Osteoblast (primary cell): Measurements from ENCODE around the gene NUDT13. TPM values are rescaled to one million over a fixed set of nuclear protein-coding genes. Genes with fewer than 3 reads are reported as not detected.
A peak's percentile ranks its signal among the peaks of the same experiment; 100 is the strongest.

ENCODE experiments used
- DNase-seq: peaks from one replicate; pipeline ENCODE4 v3.0.0; 2011; ENCODE audit warnings: low spot score, mixed read lengths; ENCODE audit not compliant: insufficient read length; ENCODE audit errors: missing footprints
- H2AFZ ChIP-seq: 2 replicates; pipeline ENCODE4 v1.6.0; 2011; ENCODE audit warnings: mild to moderate bottlenecking, low read length
- H3K27ac ChIP-seq: 2 replicates; pipeline ENCODE4 v1.5.1; 2011; ENCODE audit warnings: mild to moderate bottlenecking, low read depth, low read length, moderate library complexity
- H3K27me3 ChIP-seq: 2 replicates; pipeline ENCODE4 v1.6.0; 2012; ENCODE audit warnings: mild to moderate bottlenecking, control low read depth, inconsistent platforms, low read length, moderate library complexity; ENCODE audit not compliant: insufficient read depth
- H3K36me3 ChIP-seq: 2 replicates; pipeline ENCODE4 v1.5.1; 2011; ENCODE audit warnings: mild to moderate bottlenecking, low read length, control low read depth, moderate library complexity; ENCODE audit not compliant: insufficient read depth
- H3K4me1 ChIP-seq: 2 replicates; pipeline ENCODE4 v1.5.1; 2011; ENCODE audit warnings: mild to moderate bottlenecking, low read length, control low read depth, moderate library complexity; ENCODE audit not compliant: insufficient read depth
- H3K4me2 ChIP-seq: 2 replicates; pipeline ENCODE4 v1.6.0; 2011; ENCODE audit warnings: mild to moderate bottlenecking, low read length; ENCODE audit not compliant: insufficient read depth
- H3K4me3 ChIP-seq: fragments of 200-600 bp; sonication (generic); 3 replicates; pipeline ENCODE4 v1.5.1; 2012; ENCODE audit warnings: mild to moderate bottlenecking, low read length, inconsistent platforms; ENCODE audit not compliant: insufficient read depth
- H3K79me2 ChIP-seq: 2 replicates; pipeline ENCODE4 v1.6.0; 2012; ENCODE audit warnings: mild to moderate bottlenecking, low read length, control low read depth, inconsistent platforms; ENCODE audit not compliant: insufficient read depth
- H3K9me3 ChIP-seq: 2 replicates; pipeline ENCODE4 v1.5.1; 2011; ENCODE audit warnings: low read depth, low read length, control low read depth
- H4K20me1 ChIP-seq: 2 replicates; pipeline ENCODE4 v1.6.0; 2012; ENCODE audit warnings: mild to moderate bottlenecking, low read length, control low read depth; ENCODE audit not compliant: insufficient read depth
- total RNA-seq: library from RNA; depleted of rRNA; stranded (reverse); fragments of >200 nt; gene quantifications from 2 replicates; pipeline ENCODE4 v1.2.3, GENCODE V29; 2012
- TF ChIP-seq, protein P1 (sequence below): IDR thresholded peaks from 2 replicates; pipeline ENCODE4 v1.5.1; 2011; ENCODE audit warnings: mild to moderate bottlenecking, low read depth, low read length, moderate library complexity; ENCODE audit errors: extremely low read depth

The NUDT13 gene
- total RNA-seq, 1 donor: 1.8 TPM

DNA sequence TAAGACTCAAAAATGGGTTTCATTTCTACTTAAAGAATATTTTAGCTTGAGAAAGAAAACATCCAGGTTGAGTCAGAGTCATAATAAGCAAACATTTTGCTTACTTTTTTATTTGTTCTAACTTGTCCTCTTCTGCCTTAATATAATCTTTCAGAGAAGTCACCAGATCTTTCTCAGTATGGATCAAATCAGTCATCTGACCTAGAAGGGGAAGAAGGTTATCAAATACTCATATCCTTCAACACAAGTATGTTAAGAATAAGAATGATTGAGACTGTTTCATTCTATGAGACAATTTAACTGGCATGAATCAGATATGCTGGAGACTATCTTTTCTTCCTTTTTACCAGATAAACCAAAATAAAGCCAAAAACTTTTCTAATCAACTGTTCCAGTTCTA is 36.6 kb upstream of the NUDT13 start:
- Histone ChIP-seq H3K4me1 (peaks cover 14% of the 10 kb centered on the region), H3K36me3 (peaks cover 30% of the 10 kb centered on the region), H3K27me3 (no peaks in the 10 kb centered on the region), H4K20me1 (no peaks in the 10 kb centered on the region), H3K9me3 (no peaks in the 10 kb centered on the region), H3K79me2 (peaks cover 28% of the 10 kb centered on the region), H3K4me2 (no peak overlapping the region), H3K27ac (no peak overlapping the region), H2AFZ (no peak overlapping the region), H3K4me3 (no peak overlapping the region)
- no peak for DNase-seq
- TF ChIP-seq, protein P1, sequence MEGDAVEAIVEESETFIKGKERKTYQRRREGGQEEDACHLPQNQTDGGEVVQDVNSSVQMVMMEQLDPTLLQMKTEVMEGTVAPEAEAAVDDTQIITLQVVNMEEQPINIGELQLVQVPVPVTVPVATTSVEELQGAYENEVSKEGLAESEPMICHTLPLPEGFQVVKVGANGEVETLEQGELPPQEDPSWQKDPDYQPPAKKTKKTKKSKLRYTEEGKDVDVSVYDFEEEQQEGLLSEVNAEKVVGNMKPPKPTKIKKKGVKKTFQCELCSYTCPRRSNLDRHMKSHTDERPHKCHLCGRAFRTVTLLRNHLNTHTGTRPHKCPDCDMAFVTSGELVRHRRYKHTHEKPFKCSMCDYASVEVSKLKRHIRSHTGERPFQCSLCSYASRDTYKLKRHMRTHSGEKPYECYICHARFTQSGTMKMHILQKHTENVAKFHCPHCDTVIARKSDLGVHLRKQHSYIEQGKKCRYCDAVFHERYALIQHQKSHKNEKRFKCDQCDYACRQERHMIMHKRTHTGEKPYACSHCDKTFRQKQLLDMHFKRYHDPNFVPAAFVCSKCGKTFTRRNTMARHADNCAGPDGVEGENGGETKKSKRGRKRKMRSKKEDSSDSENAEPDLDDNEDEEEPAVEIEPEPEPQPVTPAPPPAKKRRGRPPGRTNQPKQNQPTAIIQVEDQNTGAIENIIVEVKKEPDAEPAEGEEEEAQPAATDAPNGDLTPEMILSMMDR: no peak

DNA sequence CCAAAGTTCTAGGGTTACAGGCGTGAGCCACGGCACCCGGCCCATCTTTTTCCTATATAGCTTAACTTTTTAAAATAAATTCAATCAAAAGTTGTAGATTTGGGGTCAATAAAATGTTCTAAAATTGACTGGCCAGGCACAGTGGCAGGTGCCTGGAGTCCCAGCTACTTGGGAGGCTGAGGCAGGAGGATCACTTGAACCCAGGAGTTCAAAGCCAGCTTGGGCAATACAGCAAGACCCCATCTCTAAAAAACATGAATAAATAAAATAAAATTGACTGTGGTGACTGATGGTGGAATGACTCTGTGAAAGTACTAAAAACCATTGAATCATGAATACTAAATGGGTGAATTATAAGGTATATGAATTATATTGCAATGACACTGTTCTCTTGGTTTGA is 34.4 kb upstream of the NUDT13 start:
- no peaks in the 10 kb centered on the region for H4K20me1 ChIP-seq

DNA sequence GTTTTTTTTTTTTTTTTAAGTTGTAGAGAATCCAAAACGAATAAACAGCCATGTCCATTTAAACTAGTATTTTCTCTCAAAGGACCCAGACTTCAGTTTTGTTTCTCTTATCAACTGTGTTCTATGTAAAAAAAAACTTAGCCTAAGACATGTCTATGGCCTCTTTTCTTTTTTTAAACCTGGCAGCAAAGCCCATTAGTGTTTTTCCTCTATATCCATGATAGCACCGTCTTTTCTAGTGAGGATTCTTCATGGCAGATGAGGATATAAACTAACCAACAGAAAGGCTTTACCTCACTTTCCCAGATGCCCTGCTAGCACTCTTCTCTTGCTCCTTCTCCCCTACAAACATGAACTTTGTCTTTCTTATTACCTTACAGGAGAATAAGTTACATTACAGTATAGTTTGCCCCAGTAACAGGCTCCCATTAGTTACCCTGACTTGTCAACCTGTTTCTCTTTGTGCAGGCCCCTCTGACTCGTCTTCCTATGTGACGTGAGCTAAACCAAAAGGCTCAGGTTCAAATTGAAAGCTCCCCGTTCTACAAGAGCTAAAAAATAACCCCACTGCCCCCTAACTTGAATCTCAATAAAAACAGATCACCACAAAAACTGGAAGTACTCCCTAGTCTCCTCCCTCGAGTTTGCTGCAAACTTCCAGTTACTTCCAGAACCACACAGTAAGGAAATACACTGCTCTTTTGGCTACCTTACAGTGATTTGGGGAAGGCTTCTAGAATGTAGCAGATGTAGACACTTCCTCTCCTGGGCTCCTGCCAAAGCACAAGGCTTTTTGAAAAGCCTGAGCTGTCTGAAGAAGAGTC is 33.7 kb upstream of the NUDT13 start:
- DNase-seq: no peak
- Histone ChIP-seq H3K79me2 (peaks cover 47% of the 10 kb centered on the region), H3K27me3 (no peaks in the 10 kb centered on the region), H3K36me3 (peaks cover 18% of the 10 kb centered on the region), H3K4me3 (peak overlapping the region; percentile 52), H3K27ac (peak overlapping the region; percentile 52), H3K4me2 (peak overlapping the region; percentile 82), H3K9me3 (no peaks in the 10 kb centered on the region), H2AFZ (peak overlapping the region; percentile 71), H3K4me1 (peaks cover 14% of the 10 kb centered on the region), H4K20me1 (no peaks in the 10 kb centered on the region)
- TF ChIP-seq, protein P1: no peak

More for the DNA sequence above, 34.4 kb upstream of the NUDT13 start:
- no peak overlapping the region for H3K4me2 ChIP-seq
- peaks cover 23% of the 10 kb centered on the region for H3K36me3 ChIP-seq
- H3K4me1 ChIP-seq: peaks cover 14% of the 10 kb centered on the region
- peaks cover 44% of the 10 kb centered on the region for H3K79me2 ChIP-seq
- no peak for DNase-seq
- no peak overlapping the region for H3K4me3 ChIP-seq
- H2AFZ ChIP-seq: no peak overlapping the region
- TF ChIP-seq, protein P1: no peak
- H3K9me3 ChIP-seq: no peaks in the 10 kb centered on the region
- no peaks in the 10 kb centered on the region for H3K27me3 ChIP-seq
- peak overlapping the region; percentile 52 for H3K27ac ChIP-seq

DNA sequence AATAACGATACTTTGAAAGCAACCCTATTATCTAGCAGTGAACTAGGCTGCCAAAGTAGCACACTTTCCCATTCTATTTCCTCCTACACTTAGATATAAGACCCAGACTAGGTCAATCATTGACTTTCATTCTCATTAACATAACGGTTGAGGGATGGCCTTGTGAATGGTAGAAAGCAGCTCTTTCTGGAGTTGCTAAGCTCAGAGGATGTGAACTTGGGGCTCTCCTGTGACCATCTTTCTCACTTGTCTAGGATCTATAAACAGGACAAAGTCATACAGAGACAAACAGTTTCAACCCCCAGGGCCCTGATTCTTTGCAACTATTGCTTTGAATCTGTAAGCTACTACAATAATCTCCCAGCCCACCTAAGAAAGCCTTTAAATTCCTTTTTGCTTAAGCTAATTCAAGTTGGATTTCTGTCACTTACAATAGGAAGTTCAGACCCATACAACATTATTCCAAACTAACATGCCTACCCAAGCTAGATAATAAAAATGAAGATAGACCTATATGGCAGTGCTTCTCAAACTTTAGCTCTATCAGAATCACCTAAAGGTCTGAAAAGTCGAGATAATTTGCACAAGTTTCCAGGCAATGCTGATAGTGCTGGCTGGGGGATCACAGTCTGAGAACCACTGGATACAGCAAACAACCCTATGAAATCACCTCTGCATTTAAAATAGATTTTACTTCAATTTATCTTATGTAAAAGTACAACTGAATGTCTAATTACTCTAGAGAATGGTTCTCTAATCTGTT is 30.3 kb upstream of the NUDT13 start:
- Histone ChIP-seq H3K4me3 (no peak overlapping the region), H3K4me1 (peaks cover 28% of the 10 kb centered on the region), H3K79me2 (peaks cover 74% of the 10 kb centered on the region), H4K20me1 (no peaks in the 10 kb centered on the region), H3K27ac (no peak overlapping the region), H3K4me2 (no peak overlapping the region), H3K9me3 (no peaks in the 10 kb centered on the region), H3K36me3 (no peaks in the 10 kb centered on the region), H2AFZ (no peak overlapping the region), H3K27me3 (no peaks in the 10 kb centered on the region)
- no peak for DNase-seq
- TF ChIP-seq, protein P1: no peak
